GM23338 (cell line): Measurements from ENCODE around the gene CRISPLD2.
A peak's percentile ranks its signal among the peaks of the same experiment; 100 is the strongest.

Experiments used
- CREB1 ChIP-seq: fragments of 250-450 bp; sonication (Bioruptor Pico); IDR thresholded peaks from 2 replicates; pipeline ENCODE4 v1.5.0; 2020; ENCODE audit warnings: low read depth, mild to moderate bottlenecking, moderate library complexity
- CTCF ChIP-seq, 2 experiments: fragments of 200-600 bp in 1 of 2; sonication (generic) in 1 of 2; conservative IDR thresholded peaks; 2 replicates each; pipeline versions ENCODE4 v1.5.1 to v1.6.1; 2016 to 2017; ENCODE audit warnings: antibody characterized with exemption in 2 of 2, low read depth in 2 of 2, mild to moderate bottlenecking in 2 of 2, moderate library complexity in 1 of 2
- ETS1 ChIP-seq: IDR thresholded peaks from 2 replicates; pipeline ENCODE4 v1.6.1; 2016; ENCODE audit warnings: antibody characterized with exemption
- EZH2 ChIP-seq: fragments of 200-600 bp; sonication (generic); IDR thresholded peaks from one replicate; pipeline ENCODE4 v1.8.0; 2017; ENCODE audit warnings: antibody characterized with exemption, mild to moderate bottlenecking, low read depth; ENCODE audit not compliant: unreplicated experiment
- EZH2phosphoT487 ChIP-seq: fragments of 200-600 bp; sonication (generic); IDR thresholded peaks from one replicate; pipeline ENCODE4 v1.8.1; 2018; ENCODE audit warnings: antibody characterized with exemption; ENCODE audit not compliant: unreplicated experiment
- JUNB ChIP-seq: IDR thresholded peaks from one replicate; pipeline ENCODE4 v1.6.1; 2016; ENCODE audit warnings: antibody characterized with exemption; ENCODE audit not compliant: unreplicated experiment
- POLR2AphosphoS5 ChIP-seq: IDR thresholded peaks from 2 replicates; pipeline ENCODE4 v1.6.1; 2016; ENCODE audit warnings: antibody characterized with exemption, low read depth
- REST ChIP-seq: IDR thresholded peaks from one replicate; pipeline ENCODE4 v1.6.1; 2018; ENCODE audit warnings: antibody characterized with exemption; ENCODE audit not compliant: unreplicated experiment
- STAT1 ChIP-seq: IDR thresholded peaks from one replicate; pipeline ENCODE4 v1.6.1; 2016; ENCODE audit warnings: antibody characterized with exemption; ENCODE audit not compliant: unreplicated experiment
- ZNF462 ChIP-seq: fragments of 250-450 bp; sonication (Bioruptor Pico); IDR thresholded peaks from 2 replicates; pipeline ENCODE4 v1.5.0; 2020; ENCODE audit warnings: mild to moderate bottlenecking, moderate library complexity

- TF ChIP-seq CTCF (conservative IDR thresholded peaks at IDR 0.05; ENCODE audit: low read depth in 2 of 2) (peak in 1 of 2 experiments; percentile 15; a peak in 1 of 4 replicates), JUNB (no peak), EZH2phosphoT487 (no peak), ETS1 (no peak), REST (no peak), POLR2AphosphoS5 (no peak), STAT1 (no peak), EZH2 (no peak), CREB1 (CRISPR knock-in tag) (no peak), ZNF462 (no peak)
These were observed 106.1 kb downstream of the CRISPLD2 start for GRCh38 chr16:84925773-84926372.
